ENCODE data around the gene GHR.

Gene GHR

GRCh38 chr5:42768106-42768504, 344.9 kb downstream of the GHR start:
- DNase-seq (ENCODE audit: low spot score): no peak
- no peak for TF ChIP-seq CTCF (IDR thresholded peaks at IDR 0.05)
- no peak overlapping the region for H3K27ac ChIP-seq

DNA sequence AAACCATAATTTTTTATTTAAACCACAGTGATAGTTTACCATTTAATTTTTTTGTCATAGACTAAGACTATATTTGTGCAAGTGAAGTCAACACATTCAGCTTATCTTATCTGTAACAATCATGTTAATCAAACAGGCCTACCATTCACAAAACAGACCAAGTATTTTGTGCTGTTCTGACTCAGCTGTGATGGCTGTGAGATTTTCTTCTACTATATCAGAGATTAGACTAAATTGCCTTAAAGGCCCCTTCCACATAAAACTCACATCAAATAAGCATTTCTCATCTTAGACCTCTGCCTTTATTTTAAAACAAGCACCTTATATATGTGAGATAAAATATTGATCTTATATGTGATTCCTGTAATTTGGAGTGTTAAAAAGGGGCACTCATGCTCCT, 346.8 kb downstream of the GHR start:
- H3K27ac ChIP-seq: no peak overlapping the region
- H3K4me3 ChIP-seq: no peak overlapping the region
- no peak for TF ChIP-seq CTCF (IDR thresholded peaks at IDR 0.05)
- DNase-seq (ENCODE audit: low spot score): no peak

More at GRCh38 chr5:42768106-42768504, 344.9 kb downstream of the GHR start:
- H3K4me3 ChIP-seq: no peak overlapping the region

Measured in coronary artery (tissue), 2 donors.